GM23248 (cell line): ENCODE results near the gene RNF144B. TPM values are rescaled to one million over a fixed set of nuclear protein-coding genes. Genes with fewer than 3 reads are reported as not detected.

ENCODE experiments used
- DNase-seq: peaks from one replicate; pipeline ENCODE4 v3.0.0-alpha.2; 2015
- H2AFZ ChIP-seq: fragments of 200-600 bp; sonication (generic); 2 replicates; pipeline ENCODE4 v1.6.1; 2016; ENCODE audit warnings: antibody characterized with exemption
- H3F3A ChIP-seq: fragments of 200-600 bp; sonication (generic); 2 replicates; pipeline ENCODE4 v1.6.1; 2016; ENCODE audit warnings: mild to moderate bottlenecking, antibody characterized with exemption, mixed run types; ENCODE audit not compliant: insufficient read depth
- H3K27ac ChIP-seq: fragments of 200-600 bp; sonication (generic); 2 replicates; pipeline ENCODE4 v1.5.1; 2016; ENCODE audit warnings: mild to moderate bottlenecking
- H3K27me3 ChIP-seq: fragments of 200-600 bp; sonication (generic); replicated peaks from 2 replicates; pipeline ENCODE4 v1.6.1; 2016; ENCODE audit warnings: mild to moderate bottlenecking; ENCODE audit not compliant: insufficient read depth
- H3K36me3 ChIP-seq: fragments of 200-600 bp; sonication (generic); 2 replicates; pipeline ENCODE4 v1.6.1; 2016; ENCODE audit warnings: low read depth, mild to moderate bottlenecking
- H3K4me1 ChIP-seq: fragments of 200-600 bp; sonication (generic); 2 replicates; pipeline ENCODE4 v1.6.1; 2016; ENCODE audit warnings: mild to moderate bottlenecking; ENCODE audit not compliant: insufficient read depth
- H3K4me2 ChIP-seq: fragments of 200-600 bp; sonication (generic); one replicate; pipeline ENCODE4 v1.6.1; 2016; ENCODE audit warnings: mild to moderate bottlenecking; ENCODE audit not compliant: unreplicated experiment
- H3K4me3 ChIP-seq: fragments of 200-600 bp; sonication (generic); 2 replicates; pipeline ENCODE4 v1.5.1; 2016; ENCODE audit warnings: mild to moderate bottlenecking
- H3K79me2 ChIP-seq: fragments of 200-600 bp; sonication (generic); 2 replicates; pipeline ENCODE4 v1.6.1; 2016; ENCODE audit warnings: mild to moderate bottlenecking; ENCODE audit not compliant: insufficient read depth
- H3K9ac ChIP-seq: fragments of 200-600 bp; sonication (generic); 2 replicates; pipeline ENCODE4 v1.6.1; 2016; ENCODE audit warnings: mild to moderate bottlenecking
- H3K9me2 ChIP-seq: fragments of 200-600 bp; sonication (generic); 2 replicates; pipeline ENCODE4 v1.6.1; 2016; ENCODE audit warnings: mixed run types, mild to moderate bottlenecking, moderate library complexity; ENCODE audit not compliant: insufficient read depth
- H3K9me3 ChIP-seq: fragments of 200-600 bp; sonication (generic); one replicate; pipeline ENCODE4 v1.6.1; 2017; ENCODE audit warnings: low read depth
- H4K20me1 ChIP-seq: fragments of 200-600 bp; sonication (generic); 2 replicates; pipeline ENCODE4 v1.6.0; 2016; ENCODE audit not compliant: insufficient read depth
- EZH2 ChIP-seq: fragments of 200-600 bp; sonication (generic); IDR thresholded peaks from 2 replicates; pipeline ENCODE4 v1.6.1; 2018; ENCODE audit warnings: antibody characterized with exemption, mild to moderate bottlenecking; ENCODE audit not compliant: insufficient read depth, poor library complexity, severe bottlenecking
- EZH2phosphoT487 ChIP-seq: fragments of 200-600 bp; sonication (generic); IDR thresholded peaks from 2 replicates; pipeline ENCODE4 v1.6.1; 2018; ENCODE audit warnings: antibody characterized with exemption, moderate library complexity, mild to moderate bottlenecking, low read depth; ENCODE audit not compliant: insufficient read depth
- WGBS, 2 experiments: methylation state at CpG; one replicate each; pipeline ENCODE4 v1.1.6; 2015 to 2017; ENCODE audit warnings: low lambda C conversion rate in 2 of 2, low coverage in 1 of 2; ENCODE audit errors: missing lambda C conversion rate in 2 of 2; 5-methylcytosine and 5-hydroxymethylcytosine counted together
- in situ Hi-C: fragments of 300-500 bp; cut with MboI; formaldehyde crosslinking; loops from 2 replicates; pipeline ENCODE4 v1.15.0; 2020
- polyA plus RNA-seq: library from polyadenylated mRNA; unstranded; fragments of >200 nt; fragmentation: Nextera tagmentation; extraction: Ambion mirVana; gene quantifications from 2 replicates; pipeline ENCODE4 v1.2.1, GENCODE V29; 2016
- total RNA-seq: library from RNA; depleted of rRNA; stranded (reverse); fragments of >200 nt; shearing (Covaris generic); gene quantifications from 2 replicates; pipeline ENCODE4 v1.2.3, GENCODE V29; 2014

RNF144B gene
- total and polyA plus RNA-seq, 2 experiments from 2014 or later, result 2.6 to 3.5 TPM

DNA sequence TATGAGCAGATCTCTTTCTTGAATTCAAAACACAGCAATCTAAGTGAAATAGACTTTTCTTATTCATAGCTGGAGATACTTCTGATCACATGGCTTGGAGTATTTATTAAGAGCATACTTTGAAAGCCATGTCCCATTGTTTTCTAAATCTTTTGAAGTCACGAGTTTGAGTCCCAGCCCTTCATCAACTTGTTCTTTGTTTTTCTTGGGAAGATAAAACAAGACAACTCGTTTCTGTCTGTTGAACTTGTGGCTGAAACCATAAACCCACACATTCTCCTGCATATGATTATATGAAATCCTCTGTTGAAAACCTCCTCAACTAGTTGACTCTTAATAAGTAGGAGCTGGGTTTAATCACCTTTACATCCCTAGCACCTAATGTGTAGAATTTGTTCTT lies 3.3 kb downstream of the RNF144B start:
- Histone ChIP-seq H3K36me3 (no peaks in the 10 kb centered on the region), H3K9me3 (no peaks in the 10 kb centered on the region), H2AFZ (no peak overlapping the region), H3K4me2 (peak overlapping the region; percentile 98), H3K27me3 (no peaks in the 10 kb centered on the region), H3K27ac (no peak overlapping the region; the same call in 1 of the 2 replicates), H3K9ac (no peak overlapping the region), H3F3A (peaks cover 26% of the 10 kb centered on the region), H3K4me3 (no peak overlapping the region), H3K79me2 (no peaks in the 10 kb centered on the region), H3K4me1 (peaks cover 38% of the 10 kb centered on the region), H4K20me1 (no peaks in the 10 kb centered on the region), H3K9me2 (no peaks in the 10 kb centered on the region)
- in situ Hi-C loops, result no loop called here
- WGBS, 2 experiments, result 92 to 98% methylated on average over 2 of the region's 2 CpGs
- TF ChIP-seq EZH2phosphoT487 (no peak), EZH2 (no peak)
- DNase-seq, result no peak

- H3K9me3 ChIP-seq, result no peaks in the 10 kb centered on the region
- H3K9me2 ChIP-seq, result no peaks in the 10 kb centered on the region
- peaks cover 43% of the 10 kb centered on the region for H3K4me1 ChIP-seq
- no peak for DNase-seq
- H3K4me2 ChIP-seq, result no peak overlapping the region
- no peaks in the 10 kb centered on the region for H3K27me3 ChIP-seq
- H3K27ac ChIP-seq, result no peak overlapping the region
- H3F3A ChIP-seq, result peaks cover 28% of the 10 kb centered on the region
- H2AFZ ChIP-seq, result no peak overlapping the region
- H3K36me3 ChIP-seq, result no peaks in the 10 kb centered on the region
- no peak overlapping the region for H3K9ac ChIP-seq
- WGBS, 2 experiments, result 97 to 98% methylated on average over 3 of the region's 3 CpGs
- H4K20me1 ChIP-seq, result no peaks in the 10 kb centered on the region
- no peaks in the 10 kb centered on the region for H3K79me2 ChIP-seq
- TF ChIP-seq EZH2, result no peak
- TF ChIP-seq EZH2phosphoT487, result no peak
- H3K4me3 ChIP-seq, result no peak overlapping the region
- in situ Hi-C loops, result no loop called here
Observed at GRCh38 chr6:18391023-18391422, 3.9 kb downstream of the RNF144B start.

GRCh38 chr6:18392346-18392877 lies 5.3 kb downstream of the RNF144B start:
- Histone ChIP-seq H3K79me2 (no peaks in the 10 kb centered on the region), H2AFZ (no peak overlapping the region), H3K27ac (no peak overlapping the region), H3K4me2 (no peak overlapping the region), H3K9me3 (no peaks in the 10 kb centered on the region), H3K36me3 (no peaks in the 10 kb centered on the region), H4K20me1 (no peaks in the 10 kb centered on the region), H3K9me2 (no peaks in the 10 kb centered on the region), H3K27me3 (no peaks in the 10 kb centered on the region), H3K4me3 (no peak overlapping the region), H3K9ac (no peak overlapping the region), H3K4me1 (peaks cover 49% of the 10 kb centered on the region), H3F3A (peaks cover 28% of the 10 kb centered on the region)
- TF ChIP-seq EZH2, result no peak
- TF ChIP-seq EZH2phosphoT487, result no peak
- no peak for DNase-seq
- in situ Hi-C loops, result no loop called here
- 96 to 97% methylated on average over 2 of the region's 2 CpGs for WGBS, 2 experiments

DNA sequence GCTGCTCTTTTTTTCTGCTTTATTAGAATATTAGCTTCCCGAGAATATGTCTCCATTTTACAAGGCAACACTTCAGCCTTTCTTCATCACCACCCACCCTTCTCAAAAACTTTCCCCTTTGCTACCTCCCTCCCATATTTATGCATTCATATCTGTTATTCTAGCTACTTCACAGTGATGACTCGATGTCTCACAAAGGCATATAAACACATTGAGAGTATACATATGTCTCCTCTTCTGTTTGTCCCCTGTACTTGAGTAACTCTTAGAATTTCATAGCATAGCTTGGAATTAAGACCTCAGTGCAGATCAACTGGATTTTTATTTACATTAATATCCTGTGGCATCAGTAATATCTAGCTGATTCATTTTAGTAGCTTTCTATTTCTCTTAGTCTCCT lies 6.5 kb downstream of the RNF144B start:
- Histone ChIP-seq H3K36me3 (no peaks in the 10 kb centered on the region), H3K9me3 (no peaks in the 10 kb centered on the region), H3K79me2 (no peaks in the 10 kb centered on the region), H3K4me3 (no peak overlapping the region), H3F3A (peaks cover 22% of the 10 kb centered on the region), H3K9me2 (no peaks in the 10 kb centered on the region), H3K9ac (no peak overlapping the region), H3K27ac (no peak overlapping the region), H2AFZ (no peak overlapping the region), H3K4me1 (peaks cover 39% of the 10 kb centered on the region), H3K4me2 (no peak overlapping the region), H4K20me1 (no peaks in the 10 kb centered on the region), H3K27me3 (no peaks in the 10 kb centered on the region)
- in situ Hi-C loops, result no loop called here
- TF ChIP-seq EZH2, result no peak
- no peak for TF ChIP-seq EZH2phosphoT487
- WGBS, 2 experiments, result 96 to 100% methylated on average over 2 of the region's 2 CpGs
- DNase-seq, result no peak
